ENCODE data around the gene TSPY9. TPM values are rescaled to one million over a fixed set of nuclear protein-coding genes. Genes with fewer than 3 reads are reported as not detected.
"Not testable (repeated sequence)": the region's sequence is repeated elsewhere in the genome, so short reads cannot be mapped to it uniquely, and the experiment has no call there.

The TSPY9 gene
- polyA plus RNA-seq (2014; cell fraction: cytosol; rRNA removed), result not detected in 2 replicates
- not detected in 2 replicates for polyA plus RNA-seq (2014; cell fraction: nucleus; rRNA removed)

GRCh38 chrY:9486967-9487366 lies at the start of gene TSPY9:
Gene TSPY9, plus strand, starts transcription at chrY:9487267. Its CDS starts 46 bp downstream, at chrY:9487313.
- DNase-seq (ENCODE audit: low spot score), result not testable (repeated sequence)

GRCh38 chrY:9466655-9467054 lies 20.4 kb upstream of the TSPY9 start, which contains the start of gene TSPY1:
Gene TSPY1, plus strand, starts transcription at chrY:9466955. Its CDS starts 46 bp downstream, at chrY:9467001.
- DNase-seq (ENCODE audit: low spot score), result not testable (repeated sequence)

GRCh38 chrY:9504396-9504795 lies 17.3 kb downstream of the TSPY9 start:
- not testable (repeated sequence) for DNase-seq (ENCODE audit: low spot score)

GRCh38 chrY:9516287-9516686 lies 29.2 kb downstream of the TSPY9 start:
- DNase-seq (ENCODE audit: low spot score), result not testable (repeated sequence)

GRCh38 chrY:9527580-9527979 lies 40.5 kb downstream of the TSPY9 start, which contains the start of gene TSPY10:
Gene TSPY10, plus strand, starts transcription at chrY:9527880. Its CDS starts 46 bp downstream, at chrY:9527926.
- not testable (repeated sequence) for DNase-seq (ENCODE audit: low spot score)
